PC-9 (cell line): Measurements from ENCODE around the gene FOXD1. TPM values are rescaled to one million over a fixed set of nuclear protein-coding genes. Genes with fewer than 3 reads are reported as not detected.

Source experiments
- BruUV-seq: library from RNA; stranded (reverse); fragments of 400-500 nt; replicated peaks from 2 replicates; lab custom pipeline; 2021; lab: Mats Ljungman, UMichigan
- CTCF ChIA-PET: fragments of 300-600 bp; sonication (Branson Sonifier 250); formaldehyde crosslinking; loops from one replicate; lab custom pipeline; 2022; ENCODE audit warnings: antibody characterized with exemption; lab: Charles Lee
- POLR2A ChIA-PET: fragments of 300-600 bp; sonication (Branson Sonifier 250); formaldehyde crosslinking; loops from one replicate; lab custom pipeline; 2022; ENCODE audit warnings: antibody characterized with exemption; ENCODE audit not compliant: unreplicated experiment; lab: Charles Lee
- DNase-seq, 2 experiments: peaks; one replicate each; pipeline versions ENCODE4 v3.0.0 to v3.0.0-alpha.2; 2015 to 2022; ENCODE audit warnings: mixed read lengths in 1 of 2
- H2AFZ ChIP-seq: fragments of 200-600 bp; sonication (generic); 2 replicates; pipeline ENCODE4 v1.8.1; 2017; ENCODE audit warnings: antibody characterized with exemption
- H3F3A ChIP-seq: fragments of 200-600 bp; sonication (generic); 2 replicates; pipeline ENCODE4 v1.8.1; 2017; ENCODE audit warnings: antibody characterized with exemption, mild to moderate bottlenecking, low read depth; ENCODE audit not compliant: insufficient read depth
- H3K27ac ChIP-seq: fragments of 200-600 bp; sonication (generic); 2 replicates; pipeline ENCODE4 v1.6.1; 2016; ENCODE audit warnings: mixed run types
- H3K27me3 ChIP-seq: fragments of 200-600 bp; sonication (generic); 2 replicates; pipeline ENCODE4 v1.6.1; 2016; ENCODE audit warnings: low read depth, mixed run types; ENCODE audit not compliant: insufficient read depth
- H3K36me3 ChIP-seq: fragments of 200-600 bp; sonication (generic); 2 replicates; pipeline ENCODE4 v1.6.1; 2016; ENCODE audit warnings: low read depth, mixed run types
- H3K4me1 ChIP-seq: fragments of 200-600 bp; sonication (generic); replicated peaks from 2 replicates; pipeline ENCODE4 v1.6.1; 2016; ENCODE audit warnings: mixed run types; ENCODE audit not compliant: insufficient read depth
- H3K4me2 ChIP-seq: fragments of 200-600 bp; sonication (generic); 2 replicates; pipeline ENCODE4 v1.6.1; 2017; ENCODE audit warnings: mixed run types
- H3K4me3 ChIP-seq: fragments of 200-600 bp; sonication (generic); 2 replicates; pipeline ENCODE4 v1.6.1; 2016; ENCODE audit warnings: mixed run types
- H3K79me2 ChIP-seq: fragments of 200-600 bp; sonication (generic); 2 replicates; pipeline ENCODE4 v1.6.1; 2017; ENCODE audit warnings: low read depth, mixed run types
- H3K9me2 ChIP-seq: fragments of 200-600 bp; sonication (generic); 2 replicates; pipeline ENCODE4 v1.8.1; 2017; ENCODE audit warnings: mild to moderate bottlenecking; ENCODE audit not compliant: insufficient read depth
- H3K9me3 ChIP-seq: fragments of 200-600 bp; sonication (generic); 2 replicates; pipeline ENCODE4 v1.8.1; 2016; ENCODE audit warnings: low read depth; ENCODE audit not compliant: insufficient read depth
- H4K20me1 ChIP-seq: fragments of 200-600 bp; sonication (generic); 2 replicates; pipeline ENCODE4 v1.8.1; 2017; ENCODE audit not compliant: insufficient read depth
- EZH2 ChIP-seq: fragments of 200-600 bp; sonication (generic); IDR thresholded peaks from 2 replicates; pipeline ENCODE4 v1.8.0; 2017; ENCODE audit warnings: antibody characterized with exemption, low read depth
- intact Hi-C: fragments of 100-400 bp; cut with micrococcal nuclease; formaldehyde crosslinking; loops from one replicate; pipeline ENCODE4 v1.10.0; 2022; ENCODE audit not compliant: unreplicated experiment
- total RNA-seq: library from RNA; stranded (reverse); gene quantifications from 2 replicates; pipeline ENCODE4 v1.2.3, GENCODE V29; 2021
- TF ChIP-seq, protein P1 (sequence below): fragments of 200-600 bp; sonication (generic); conservative IDR thresholded peaks from 2 replicates; pipeline ENCODE4 v1.6.1; 2017; ENCODE audit warnings: mixed run types, antibody characterized with exemption, mild to moderate bottlenecking, moderate library complexity

Gene FOXD1
- total RNA-seq, 1 experiment from 2014 or later: 4.1 TPM

DNA sequence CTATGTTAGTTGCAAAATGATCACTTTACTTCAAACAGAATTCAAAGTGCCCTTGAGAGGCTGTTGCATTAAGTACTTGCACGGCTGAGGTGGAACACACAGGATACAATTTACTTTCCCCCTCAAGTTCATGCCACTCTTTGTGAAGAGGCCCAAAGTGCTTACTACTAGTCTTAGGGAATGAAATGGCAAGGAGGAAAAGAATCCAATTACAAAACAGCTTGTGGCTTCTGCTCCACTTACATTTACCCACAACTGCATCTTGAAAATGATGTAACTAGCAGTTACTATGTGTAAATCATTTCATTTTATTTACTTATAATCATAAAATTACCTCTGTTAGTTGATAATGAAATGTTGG is 14.6 kb downstream of the FOXD1 start:
- Histone ChIP-seq H3F3A (0 out of 2 replicates have a peak, but pooled peaks cover 13% of the 10 kb centered on the region), H3K4me1 (peaks cover 22% of the 10 kb centered on the region), H3K79me2 (no peaks in the 10 kb centered on the region), H4K20me1 (no peaks in the 10 kb centered on the region), H3K9me2 (no peaks in the 10 kb centered on the region), H2AFZ (peak overlapping the region; percentile 46; the same call in 1 of the 2 replicates), H3K27me3 (no peaks in the 10 kb centered on the region), H3K9me3 (no peaks in the 10 kb centered on the region), H3K36me3 (no peaks in the 10 kb centered on the region), H3K4me2 (peak overlapping the region; percentile 60), H3K27ac (peak overlapping the region; percentile 74), H3K4me3 (no peak overlapping the region)
- TF ChIP-seq, protein P1, sequence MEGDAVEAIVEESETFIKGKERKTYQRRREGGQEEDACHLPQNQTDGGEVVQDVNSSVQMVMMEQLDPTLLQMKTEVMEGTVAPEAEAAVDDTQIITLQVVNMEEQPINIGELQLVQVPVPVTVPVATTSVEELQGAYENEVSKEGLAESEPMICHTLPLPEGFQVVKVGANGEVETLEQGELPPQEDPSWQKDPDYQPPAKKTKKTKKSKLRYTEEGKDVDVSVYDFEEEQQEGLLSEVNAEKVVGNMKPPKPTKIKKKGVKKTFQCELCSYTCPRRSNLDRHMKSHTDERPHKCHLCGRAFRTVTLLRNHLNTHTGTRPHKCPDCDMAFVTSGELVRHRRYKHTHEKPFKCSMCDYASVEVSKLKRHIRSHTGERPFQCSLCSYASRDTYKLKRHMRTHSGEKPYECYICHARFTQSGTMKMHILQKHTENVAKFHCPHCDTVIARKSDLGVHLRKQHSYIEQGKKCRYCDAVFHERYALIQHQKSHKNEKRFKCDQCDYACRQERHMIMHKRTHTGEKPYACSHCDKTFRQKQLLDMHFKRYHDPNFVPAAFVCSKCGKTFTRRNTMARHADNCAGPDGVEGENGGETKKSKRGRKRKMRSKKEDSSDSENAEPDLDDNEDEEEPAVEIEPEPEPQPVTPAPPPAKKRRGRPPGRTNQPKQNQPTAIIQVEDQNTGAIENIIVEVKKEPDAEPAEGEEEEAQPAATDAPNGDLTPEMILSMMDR: no peak
- TF ChIP-seq EZH2: no peak
- POLR2A ChIA-PET: no interaction called here
- intact Hi-C loops: no loop called here
- peak in 1 of 2 experiments; percentile 39 for DNase-seq
- CTCF ChIA-PET: no interaction called here
- BruUV-seq: no TSS peak

DNA sequence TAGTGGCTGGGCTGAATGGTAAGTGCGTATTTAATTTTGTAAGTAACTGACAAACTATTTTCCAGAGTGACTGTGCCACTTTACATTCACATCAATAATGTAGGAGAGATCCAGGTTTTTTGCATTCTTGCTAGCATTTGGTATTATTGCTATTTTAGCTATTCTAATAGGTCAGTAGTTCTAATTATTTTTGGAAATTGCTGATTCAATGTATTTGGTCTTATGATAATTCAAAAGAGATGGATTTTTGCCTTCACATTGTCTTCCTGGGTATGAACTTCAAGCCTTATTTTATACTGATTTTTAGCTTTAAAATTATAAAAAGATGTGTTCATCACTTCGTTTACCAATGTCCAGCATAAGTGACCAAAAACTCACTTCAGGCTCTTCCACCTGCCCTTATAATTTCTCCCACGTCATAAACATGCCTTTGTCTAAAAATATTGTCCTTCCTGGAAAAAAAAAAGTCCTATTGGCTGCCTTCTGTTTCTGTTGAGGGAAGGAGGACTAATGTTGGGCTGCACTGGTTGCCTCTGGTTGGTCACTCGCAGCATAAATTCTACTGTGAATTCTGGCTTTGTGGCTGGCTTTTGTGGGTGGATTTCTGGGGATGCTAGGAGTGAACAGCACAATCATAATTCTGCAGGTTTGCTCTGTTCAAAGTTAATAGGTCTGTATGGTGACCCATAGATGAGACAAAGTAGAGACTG is 15.2 kb downstream of the FOXD1 start:
- 0 out of 2 replicates have a peak, but pooled peaks cover 13% of the 10 kb centered on the region for H3F3A ChIP-seq
- H3K27ac ChIP-seq: peak overlapping the region; percentile 74
- peaks cover 22% of the 10 kb centered on the region for H3K4me1 ChIP-seq
- ChIA-PET CTCF (no interaction called here), POLR2A (no interaction called here)
- intact Hi-C loops: no loop called here
- H3K36me3 ChIP-seq: no peaks in the 10 kb centered on the region
- no peaks in the 10 kb centered on the region for H3K9me2 ChIP-seq
- H4K20me1 ChIP-seq: no peaks in the 10 kb centered on the region
- no peaks in the 10 kb centered on the region for H3K27me3 ChIP-seq
- BruUV-seq: no TSS peak
- H2AFZ ChIP-seq: peak overlapping the region; percentile 46; the same call in 1 of the 2 replicates
- peak overlapping the region; percentile 60 for H3K4me2 ChIP-seq
- H3K9me3 ChIP-seq: no peaks in the 10 kb centered on the region
- no peak overlapping the region for H3K4me3 ChIP-seq
- no peak for TF ChIP-seq EZH2
- TF ChIP-seq, protein P1: no peak
- DNase-seq: no peak
- H3K79me2 ChIP-seq: no peaks in the 10 kb centered on the region

DNA sequence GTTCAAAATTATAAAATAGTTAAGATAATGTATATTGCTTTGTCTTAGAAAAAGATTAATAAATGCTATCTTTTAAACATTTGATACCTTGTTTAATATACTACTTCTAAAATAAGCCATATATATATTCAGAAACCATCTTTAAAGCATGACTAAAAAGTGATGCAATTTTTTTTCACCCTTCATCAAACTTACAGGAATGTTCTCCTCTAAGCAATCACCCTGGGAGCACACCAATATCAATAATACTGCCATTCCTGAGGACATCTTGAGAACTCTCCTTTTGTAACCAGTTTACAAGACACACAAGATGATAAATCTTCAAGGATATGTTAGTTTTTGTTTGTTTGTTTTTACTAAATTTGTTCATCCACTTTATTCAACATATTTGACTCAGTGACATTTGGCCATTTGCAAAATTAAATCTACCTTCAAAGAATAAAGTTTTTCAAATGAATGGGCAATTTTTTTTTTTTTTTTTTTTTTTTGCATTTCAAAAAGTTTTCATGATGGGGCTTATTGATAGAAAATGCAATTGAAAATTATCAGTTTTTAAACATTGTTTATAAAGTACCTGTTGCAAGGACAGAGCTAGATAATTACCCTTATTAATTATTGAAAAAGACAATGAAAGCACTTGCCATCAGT is 17.2 kb downstream of the FOXD1 start:
- Histone ChIP-seq H3K4me3 (no peak overlapping the region), H3K9me3 (no peaks in the 10 kb centered on the region), H3K27ac (no peak overlapping the region), H3K4me1 (peaks cover 22% of the 10 kb centered on the region), H3K27me3 (no peaks in the 10 kb centered on the region), H2AFZ (no peak overlapping the region), H3F3A (0 out of 2 replicates have a peak, but pooled peaks cover 13% of the 10 kb centered on the region), H3K4me2 (no peak overlapping the region), H3K79me2 (no peaks in the 10 kb centered on the region), H3K36me3 (no peaks in the 10 kb centered on the region), H3K9me2 (no peaks in the 10 kb centered on the region), H4K20me1 (no peaks in the 10 kb centered on the region)
- no TSS peak for BruUV-seq
- TF ChIP-seq EZH2: no peak
- TF ChIP-seq, protein P1: no peak
- intact Hi-C loops: no loop called here
- ChIA-PET POLR2A (no interaction called here), CTCF (interaction anchor here (0.7 kb wide), 1 partner anchor 20 kb away, joined by 4 read pairs; no protein-coding TSS in a partner anchor)
- no peak for DNase-seq
